DND-41 (cell line): Measurements from ENCODE around the gene ADORA3.

ENCODE experiments used
- EZH2 ChIP-seq: IDR thresholded peaks from 3 replicates; pipeline ENCODE4 v1.6.1; 2012; ENCODE audit warnings: borderline replicate concordance, low read depth, mild to moderate bottlenecking, moderate library complexity, low read length, inconsistent platforms; ENCODE audit not compliant: severe bottlenecking
- TF ChIP-seq, protein P1 (sequence below): IDR thresholded peaks from 2 replicates; pipeline ENCODE4 v1.5.1; 2012; ENCODE audit warnings: borderline replicate concordance, low read length, moderate library complexity, mild to moderate bottlenecking; ENCODE audit not compliant: poor library complexity, severe bottlenecking; ENCODE audit errors: extremely low read depth

- TF ChIP-seq, protein P1, sequence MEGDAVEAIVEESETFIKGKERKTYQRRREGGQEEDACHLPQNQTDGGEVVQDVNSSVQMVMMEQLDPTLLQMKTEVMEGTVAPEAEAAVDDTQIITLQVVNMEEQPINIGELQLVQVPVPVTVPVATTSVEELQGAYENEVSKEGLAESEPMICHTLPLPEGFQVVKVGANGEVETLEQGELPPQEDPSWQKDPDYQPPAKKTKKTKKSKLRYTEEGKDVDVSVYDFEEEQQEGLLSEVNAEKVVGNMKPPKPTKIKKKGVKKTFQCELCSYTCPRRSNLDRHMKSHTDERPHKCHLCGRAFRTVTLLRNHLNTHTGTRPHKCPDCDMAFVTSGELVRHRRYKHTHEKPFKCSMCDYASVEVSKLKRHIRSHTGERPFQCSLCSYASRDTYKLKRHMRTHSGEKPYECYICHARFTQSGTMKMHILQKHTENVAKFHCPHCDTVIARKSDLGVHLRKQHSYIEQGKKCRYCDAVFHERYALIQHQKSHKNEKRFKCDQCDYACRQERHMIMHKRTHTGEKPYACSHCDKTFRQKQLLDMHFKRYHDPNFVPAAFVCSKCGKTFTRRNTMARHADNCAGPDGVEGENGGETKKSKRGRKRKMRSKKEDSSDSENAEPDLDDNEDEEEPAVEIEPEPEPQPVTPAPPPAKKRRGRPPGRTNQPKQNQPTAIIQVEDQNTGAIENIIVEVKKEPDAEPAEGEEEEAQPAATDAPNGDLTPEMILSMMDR: no peak
- no peak for TF ChIP-seq EZH2
Observed at GRCh38 chr1:111540928-111541327, 37.5 kb upstream of the ADORA3 start.
